K562 (cell line): ENCODE measurements around the gene NXPH4. TPM values are rescaled to one million over a fixed set of nuclear protein-coding genes. Genes with fewer than 3 reads are reported as not detected.

Experiments used
- ATAC-seq: fragments of 200-7000 bp; cut with Tn5 transposase; 3 replicates; pipeline ENCODE4 v1.9.1; 2020; ENCODE audit warnings: moderate library complexity
- BruUV-seq: library from RNA; stranded (reverse); fragments of 400-500 nt; replicated peaks from 2 replicates; lab custom pipeline; 2021; lab: Mats Ljungman, UMichigan
- CTCF ChIA-PET: fragments of 300-600 bp; formaldehyde crosslinking; extraction: SDS; loops from one replicate; lab custom pipeline; 2021; ENCODE audit warnings: low intra/inter-chr PET ratio; lab: Yijun Ruan, JAX
- POLR2A ChIA-PET: fragments of 300-600, 350-650 bp; sonication (Branson Sonifier 250); formaldehyde crosslinking; extraction: SDS; loops from one replicate; lab custom pipeline; 2021; ENCODE audit warnings: antibody characterized with exemption, inconsistent platforms; lab: Yijun Ruan, JAX
- DNase-seq, 4 experiments: peaks; one replicate each; pipeline versions ENCODE4 v3.0.0 to v3.0.0-alpha.2; 2011 to 2018; ENCODE audit warnings: low spot score in 3 of 4, mixed read lengths in 3 of 4; ENCODE audit errors: extremely low read depth in 1 of 4
- FAIRE-seq: peaks from 2 replicates; lab custom pipeline; 2011; peaks lifted over from hg19 to GRCh38; lab: Jason Lieb, UNC
- H2AFZ ChIP-seq: 2 replicates; pipeline ENCODE4 v1.6.0; 2011; ENCODE audit warnings: low read depth, low read length, control low read depth, inconsistent platforms
- H3K27ac ChIP-seq: fragments of 200-600 bp; 3 replicates; pipeline ENCODE4 v1.8.0; 2011; ENCODE audit warnings: low read depth, mild to moderate bottlenecking, control low read depth, inconsistent platforms, low read length, moderate library complexity, mixed read lengths; ENCODE audit errors: extremely low read depth
- H3K27me3 ChIP-seq, 2 experiments: fragments of 300-600 bp in 1 of 2; 2 replicates in 1 of 2; 3 replicates in 1 of 2; pipeline versions ENCODE4 v1.6.0 to v1.8.0; 2011; ENCODE audit warnings: inconsistent platforms in 2 of 2, low read length in 2 of 2, mild to moderate bottlenecking in 1 of 2, mixed read lengths in 1 of 2, moderate library complexity in 1 of 2; ENCODE audit not compliant: control insufficient read depth in 2 of 2, insufficient read depth in 2 of 2
- H3K36me3 ChIP-seq: fragments of 300-600 bp; 3 replicates; pipeline ENCODE4 v1.8.0; 2011; ENCODE audit warnings: mild to moderate bottlenecking, low read length, inconsistent platforms; ENCODE audit not compliant: control insufficient read depth, insufficient read depth
- H3K4me1 ChIP-seq, 2 experiments: fragments of 200-600 bp in 1 of 2; replicated peaks in 1 of 2; 2 replicates in 1 of 2; 3 replicates in 1 of 2; pipeline versions ENCODE4 v1.5.1 to v1.8.0; 2011; ENCODE audit warnings: inconsistent platforms in 2 of 2, low read length in 2 of 2, mild to moderate bottlenecking in 1 of 2, mixed read lengths in 1 of 2, moderate library complexity in 1 of 2; ENCODE audit not compliant: control insufficient read depth in 2 of 2, insufficient read depth in 2 of 2
- H3K4me2 ChIP-seq: 2 replicates; pipeline ENCODE4 v1.6.1; 2011; ENCODE audit warnings: low read length, control low read depth, inconsistent platforms, mixed read lengths; ENCODE audit not compliant: insufficient read depth
- H3K4me3 ChIP-seq: fragments of 200-600 bp; sonication (generic), shearing (Covaris generic); 2 replicates; pipeline ENCODE4 v1.5.1; 2016; ENCODE audit warnings: control low read depth, inconsistent platforms
- H3K79me2 ChIP-seq: fragments of 200-600 bp; 3 replicates; pipeline ENCODE4 v1.8.0; 2011; ENCODE audit warnings: low read length, inconsistent platforms; ENCODE audit not compliant: control insufficient read depth, insufficient read depth
- H3K9ac ChIP-seq, 2 experiments: 2 replicates each; pipeline versions ENCODE4 v1.6.0 to v1.6.1; 2011; ENCODE audit warnings: low read depth in 2 of 2, low read length in 2 of 2, control low read depth in 1 of 2, inconsistent platforms in 1 of 2, mild to moderate bottlenecking in 1 of 2, mixed read lengths in 1 of 2; ENCODE audit not compliant: insufficient read depth in 1 of 2
- H3K9me1 ChIP-seq: one replicate; pipeline ENCODE4 v1.6.0; 2011; ENCODE audit warnings: inconsistent platforms, mild to moderate bottlenecking, low read length, moderate library complexity; ENCODE audit not compliant: control insufficient read depth, insufficient read depth
- H3K9me3 ChIP-seq: replicated peaks from 2 replicates; pipeline ENCODE4 v1.5.1; 2011; ENCODE audit warnings: low read depth, low read length, inconsistent platforms; ENCODE audit not compliant: control insufficient read depth, insufficient read depth
- H4K20me1 ChIP-seq: replicated peaks from 2 replicates; pipeline ENCODE4 v1.6.1; 2011; ENCODE audit warnings: low read length, inconsistent platforms, mixed read lengths; ENCODE audit not compliant: control insufficient read depth, insufficient read depth
- TGIF2 ChIP-seq: sonication (generic); formaldehyde crosslinking; IDR thresholded peaks from 2 replicates; pipeline ENCODE4 v1.8.1; 2022; ENCODE audit warnings: mild to moderate bottlenecking, missing genetic modification reagents, moderate library complexity
- THAP12 ChIP-seq: fragments of 250-450 bp; sonication (Bioruptor Pico); IDR thresholded peaks from 2 replicates; pipeline ENCODE4 v1.9.0; 2021; ENCODE audit warnings: mild to moderate bottlenecking, inconsistent platforms
- ZNF239 ChIP-seq: fragments of 250-450 bp; sonication (Bioruptor Pico); IDR thresholded peaks from 2 replicates; pipeline ENCODE4 v1.4.0; 2020; ENCODE audit warnings: mild to moderate bottlenecking
- ZNF511 ChIP-seq: sonication (generic); formaldehyde crosslinking; IDR thresholded peaks from 2 replicates; pipeline ENCODE4 v1.8.0; 2022; ENCODE audit warnings: mild to moderate bottlenecking, missing genetic modification reagents
- WGBS: fragments of 100-300 bp; shearing (Covaris generic); methylation state at CpG from one replicate; pipeline ENCODE4 v1.1.6; 2016; ENCODE audit warnings: low coverage, mixed read lengths; ENCODE audit not compliant: insufficient coverage; ENCODE audit errors: missing lambda C conversion rate; 5-methylcytosine and 5-hydroxymethylcytosine counted together
- in situ Hi-C: fragments of 300-500 bp; cut with MboI; formaldehyde crosslinking; loops from 4 replicates; pipeline ENCODE4 v1.15.0; 2018; ENCODE audit warnings: inconsistent platforms, mixed read lengths
- intact Hi-C: fragments of 100-400 bp; cut with micrococcal nuclease; formaldehyde crosslinking; loops from 2 replicates; pipeline ENCODE4 v1.14.2; 2022
- polyA plus RNA-seq, 8 experiments: library from polyadenylated mRNA; depleted of rRNA in 4 of 8; stranded (reverse) in 5 of 8; unstranded in 3 of 8; fragments of >200 nt; fragmentation: Nextera tagmentation in 2 of 8; fragmentation: Illumina TruSeq in 1 of 8; extraction: Ambion mirVana in 2 of 8; extraction: Trizol in 1 of 8; gene quantifications; 2 replicates each; pipeline versions ENCODE4 v1.2.1 to v1.2.3, GENCODE V29; 2011 to 2014; ENCODE audit warnings: inconsistent platforms in 1 of 8, missing spikeins in 1 of 8
- total RNA-seq, 7 experiments: library from RNA; depleted of rRNA in 6 of 7; stranded (reverse); fragments of >200 nt in 6 of 7; fragmentation: Illumina TruSeq in 2 of 7; extraction: Trizol in 2 of 7; gene quantifications; 2 replicates each; pipeline versions ENCODE4 v1.2.1 to v1.2.3, GENCODE V29; 2011 to 2021; ENCODE audit warnings: low replicate concordance in 1 of 7

NXPH4 gene
- total and polyA plus RNA-seq, 9 of the 15 experiments (the other 6 are each of a cell fraction or from before 2014, with no cell fraction given) = 0.49 to 2.7 (median 1.1) TPM; not detected in 4

- peaks cover 43 to 74% of the 10 kb centered on the region in 2 experiments for H3K27me3 ChIP-seq
- peaks cover 14% of the 10 kb centered on the region for H4K20me1 ChIP-seq
- intact Hi-C loops = no loop called here
- no TSS peak for BruUV-seq
- peaks cover 5 to 44% of the 10 kb centered on the region in 2 experiments; a peak in 4 of 5 replicates for H3K4me1 ChIP-seq
- H3K4me2 ChIP-seq = no peak overlapping the region
- no peak overlapping the region for H3K27ac ChIP-seq
- in situ Hi-C loops = loop anchor here (5.0 to 10.0 kb wide), 2 partner anchors 344 to 426 kb away; partner anchors contain the start of gene PRIM1
- POLR2A ChIA-PET = interaction anchor here (0.6 to 1.0 kb wide), 4 partner anchors 11 to 156 kb away, joined by 3 to 4 read pairs (median 3); partner anchors contain the start of gene SHMT2
- H3K36me3 ChIP-seq = no peaks in the 10 kb centered on the region
- TF ChIP-seq TGIF2 = no peak
- no peak for TF ChIP-seq ZNF511 (CRISPR knock-in tag)
- H3K4me3 ChIP-seq = no peak overlapping the region
- no peak overlapping the region for H2AFZ ChIP-seq
- no peaks in the 10 kb centered on the region for H3K79me2 ChIP-seq
- 3% methylated on average over 8 of the region's 9 CpGs for WGBS
- DNase-seq = no peak
- ATAC-seq = no peak
- H3K9ac ChIP-seq = peak overlapping the region in 1 of 2 experiments; percentile 31; a peak in 2 of 4 replicates
- no peaks in the 10 kb centered on the region for H3K9me3 ChIP-seq
- H3K9me1 ChIP-seq = peaks cover 2% of the 10 kb centered on the region
- no peak for FAIRE-seq
- CTCF ChIA-PET = no interaction called here
Observed at GRCh38 chr12:57181072-57181471, 35.5 kb upstream of the NXPH4 start.

GRCh38 chr12:57181561-57182155 lies 34.9 kb upstream of the NXPH4 start:
- no peak overlapping the region for H3K27ac ChIP-seq
- TF ChIP-seq THAP12 (no peak), ZNF239 (CRISPR knock-in tag) (peak; percentile 89)
- no peak overlapping the region for H3K4me2 ChIP-seq
- peaks cover 3 to 43% of the 10 kb centered on the region in 2 experiments; a peak in 3 of 5 replicates for H3K4me1 ChIP-seq
- no peaks in the 10 kb centered on the region for H3K79me2 ChIP-seq
- CTCF ChIA-PET = interaction anchor here (2.2 kb wide), 1 partner anchor 112 kb away, joined by 11 read pairs; no protein-coding TSS in a partner anchor
- POLR2A ChIA-PET = interaction anchor here (1.0 kb wide), 2 partner anchors 11 to 48 kb away, joined by 3 to 4 read pairs; partner anchors contain the start of gene SHMT2
- WGBS = 0% methylated on average over 5 of the region's 5 CpGs
- no peak overlapping the region; a peak in 1 of 4 replicates for H3K9ac ChIP-seq
- BruUV-seq = no TSS peak
- intact Hi-C loops (loop anchor here (2.0 kb wide), 2 partner anchors 113 to 173 kb away; no protein-coding TSS in a partner anchor), in situ Hi-C loops (loop anchor here (5.0 to 10.0 kb wide), 2 partner anchors 344 to 427 kb away; partner anchors contain the start of gene PRIM1)
- peaks cover 2% of the 10 kb centered on the region for H3K9me1 ChIP-seq
- H4K20me1 ChIP-seq = peaks cover 14% of the 10 kb centered on the region
- no peak for FAIRE-seq
- H3K36me3 ChIP-seq = no peaks in the 10 kb centered on the region
- no peak for DNase-seq
- H2AFZ ChIP-seq = no peak overlapping the region
- H3K9me3 ChIP-seq = no peaks in the 10 kb centered on the region
- ATAC-seq = no peak
- no peak overlapping the region for H3K4me3 ChIP-seq
- peaks cover 47 to 78% of the 10 kb centered on the region in 2 experiments for H3K27me3 ChIP-seq
